Endothelial cell of hepatic sinusoid (primary cell): ENCODE results near the gene LCNL1.

Experiments
- in situ Hi-C: cut with HindIII; loops from 2 replicates; pipeline ENCODE4 v1.10.0; 2017; ENCODE audit warnings: low sequenced_read_pairs

The LCNL1 gene

GRCh38 chr9:137034039-137034708 is 51.4 kb downstream of the LCNL1 start:
- in situ Hi-C loops = no loop called here

GRCh38 chr9:137034709-137035506 is 52.1 kb downstream of the LCNL1 start:
- in situ Hi-C loops = no loop called here
